Gastroesophageal sphincter (tissue), 4 donors: ENCODE data around the gene PRG2. TPM values are rescaled to one million over a fixed set of nuclear protein-coding genes. Genes with fewer than 3 reads are reported as not detected.
"Not testable (repeated sequence)": the region's sequence is repeated elsewhere in the genome, so short reads cannot be mapped to it uniquely, and the experiment has no call there.

ENCODE experiments used
- ATAC-seq: fragments of 150-250 bp; one replicate; pipeline ENCODE4 v1.9.1; 2016; ENCODE audit warnings: mild to moderate bottlenecking, moderate library complexity
- H3K27ac ChIP-seq, 4 donors: fragments of 200-600 bp; sonication (generic) in 3 of 4; 1 replicate in 3 of 4; 2 replicates in 1 of 4; pipeline ENCODE4 v1.5.1; 2016 to 2019
- H3K27me3 ChIP-seq: fragments of 200-600 bp; sonication (generic); one replicate; pipeline ENCODE4 v1.5.1; 2019
- H3K36me3 ChIP-seq, 2 donors: fragments of 200-600 bp; sonication (generic); one replicate each; pipeline ENCODE4 v1.5.1; 2019; ENCODE audit warnings: control low read depth in 1 of 2
- H3K4me1 ChIP-seq, 3 donors: fragments of 200-600 bp; sonication (generic); 1 replicate in 2 of 3; 2 replicates in 1 of 3; pipeline ENCODE4 v1.5.1; 2016 to 2019; ENCODE audit warnings: control low read depth in 2 of 3
- H3K4me3 ChIP-seq, 2 donors: fragments of 200-600 bp; sonication (generic); one replicate each; pipeline ENCODE4 v1.5.1; 2019; ENCODE audit warnings: mild to moderate bottlenecking in 1 of 2, moderate library complexity in 1 of 2
- H3K9me3 ChIP-seq, 3 donors: fragments of 200-600 bp; sonication (generic); one replicate each; pipeline ENCODE4 v1.5.1; 2017 to 2019; ENCODE audit warnings: control low read depth in 2 of 3
- EP300 ChIP-seq: sonication (generic); formaldehyde crosslinking; IDR thresholded peaks from one replicate; pipeline ENCODE4 v1.6.1; 2017; ENCODE audit warnings: antibody characterized with exemption, mild to moderate bottlenecking
- POLR2A ChIP-seq, 2 donors: fragments of 450-650 bp; IDR thresholded peaks; one replicate each; pipeline ENCODE4 v1.6.1; 2017; ENCODE audit warnings: antibody characterized with exemption in 2 of 2, mild to moderate bottlenecking in 2 of 2, moderate library complexity in 1 of 2
- POLR2AphosphoS5 ChIP-seq: sonication (generic); formaldehyde crosslinking; IDR thresholded peaks from one replicate; pipeline ENCODE4 v1.6.1; 2017; ENCODE audit warnings: antibody characterized with exemption
- WGBS, 2 donors: methylation state at CpG; one replicate each; pipeline ENCODE4 v1.1.5; 2018; ENCODE audit warnings: low coverage in 1 of 2; 5-methylcytosine and 5-hydroxymethylcytosine counted together
- total RNA-seq, 4 donors: library from RNA; depleted of rRNA; stranded (reverse); fragments of >200 nt; gene quantifications; one replicate each; pipeline ENCODE4 v1.1.0, GENCODE V29; 2016
- TF ChIP-seq, protein P1 (sequence below), 4 experiments: fragments of 200-600 bp in 2 of 4; fragments of 450-650 bp in 2 of 4; sonication (generic) in 1 of 4; IDR thresholded peaks; one replicate each; pipeline ENCODE4 v1.5.1; 2017 to 2019; ENCODE audit warnings: antibody characterized with exemption in 4 of 4, mild to moderate bottlenecking in 2 of 4, moderate library complexity in 2 of 4

Gene PRG2
- total RNA-seq, 4 donors from 2014 or later: not detected

DNA sequence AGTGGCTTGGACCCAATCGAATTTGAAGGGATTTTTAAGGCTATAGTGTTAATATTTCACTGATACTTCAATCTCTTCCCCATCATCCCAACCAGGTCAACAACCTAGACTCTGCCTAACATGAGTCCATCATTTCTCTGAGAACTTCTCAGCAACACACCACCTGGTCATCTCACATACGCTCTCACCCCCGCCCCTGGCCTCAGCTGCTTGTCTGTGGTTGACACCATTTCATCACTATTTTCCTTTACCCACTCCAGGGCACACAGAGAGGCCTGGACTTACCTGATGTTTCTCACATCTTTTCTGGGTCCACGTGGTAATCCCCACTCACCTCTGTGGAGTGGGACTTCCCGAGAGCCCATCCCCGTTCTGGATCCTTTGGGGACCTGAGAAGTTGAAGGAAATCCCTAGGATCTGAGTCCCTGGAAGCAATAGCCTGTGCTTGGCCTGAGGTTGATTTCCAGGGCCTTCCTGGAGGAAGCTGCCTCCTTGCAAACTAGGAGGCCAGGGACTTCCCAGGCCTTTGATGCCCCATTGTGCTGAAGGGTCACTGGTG lies 49.1 kb downstream of the PRG2 start:
- WGBS, 2 donors: 76 to 77% methylated on average over 3 to 6 of the region's 6 CpGs
- ATAC-seq: no peak
- Histone ChIP-seq H3K9me3 (no peaks in the 10 kb centered on the region), H3K36me3 (no peaks in the 10 kb centered on the region), H3K27ac (no peak overlapping the region), H3K4me3 (no peak overlapping the region), H3K27me3 (peaks cover 12% of the 10 kb centered on the region), H3K4me1 (peaks cover 0 to 23% (median 2%) of the 10 kb centered on the region in 3 donors)
- TF ChIP-seq POLR2A (IDR thresholded peaks at IDR 0.05): no peak
- TF ChIP-seq EP300: no peak
- TF ChIP-seq POLR2AphosphoS5: no peak

DNA sequence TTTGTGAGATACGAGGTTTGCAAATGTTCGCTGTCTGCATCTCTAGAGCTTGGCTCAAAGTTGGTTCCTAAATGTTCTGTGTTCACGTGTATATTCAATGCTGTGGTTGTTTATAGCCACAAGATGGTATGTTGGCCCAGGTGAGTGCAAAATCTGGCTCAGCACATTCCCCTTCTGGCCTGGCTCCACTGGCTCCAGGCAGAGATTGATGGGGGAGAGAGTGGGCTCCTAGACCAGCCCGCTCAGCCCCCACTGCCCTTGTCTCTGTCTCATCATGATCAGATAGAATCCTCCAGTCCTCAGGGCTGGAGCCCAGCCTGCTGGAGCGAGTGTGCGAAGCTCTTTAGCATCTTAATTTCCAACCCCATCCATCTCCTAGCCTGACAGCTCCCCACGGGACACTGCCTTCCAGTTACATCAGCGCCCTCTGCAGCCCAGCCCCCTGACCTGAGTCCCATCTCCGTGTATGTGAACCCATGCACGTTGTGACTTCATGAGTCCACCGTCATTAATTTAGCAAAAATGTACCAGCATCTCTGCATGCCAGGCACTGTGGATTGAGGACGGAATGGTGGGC lies 50.3 kb downstream of the PRG2 start:
- H3K27me3 ChIP-seq: peaks cover 12% of the 10 kb centered on the region
- WGBS, 2 donors: 18 to 60% methylated on average over 2 to 11 of the region's 12 CpGs
- no peak for ATAC-seq
- H3K9me3 ChIP-seq: no peaks in the 10 kb centered on the region
- H3K4me1 ChIP-seq: peaks cover 0 to 23% (median 4%) of the 10 kb centered on the region in 3 donors
- no peaks in the 10 kb centered on the region for H3K36me3 ChIP-seq
- TF ChIP-seq, protein P1, sequence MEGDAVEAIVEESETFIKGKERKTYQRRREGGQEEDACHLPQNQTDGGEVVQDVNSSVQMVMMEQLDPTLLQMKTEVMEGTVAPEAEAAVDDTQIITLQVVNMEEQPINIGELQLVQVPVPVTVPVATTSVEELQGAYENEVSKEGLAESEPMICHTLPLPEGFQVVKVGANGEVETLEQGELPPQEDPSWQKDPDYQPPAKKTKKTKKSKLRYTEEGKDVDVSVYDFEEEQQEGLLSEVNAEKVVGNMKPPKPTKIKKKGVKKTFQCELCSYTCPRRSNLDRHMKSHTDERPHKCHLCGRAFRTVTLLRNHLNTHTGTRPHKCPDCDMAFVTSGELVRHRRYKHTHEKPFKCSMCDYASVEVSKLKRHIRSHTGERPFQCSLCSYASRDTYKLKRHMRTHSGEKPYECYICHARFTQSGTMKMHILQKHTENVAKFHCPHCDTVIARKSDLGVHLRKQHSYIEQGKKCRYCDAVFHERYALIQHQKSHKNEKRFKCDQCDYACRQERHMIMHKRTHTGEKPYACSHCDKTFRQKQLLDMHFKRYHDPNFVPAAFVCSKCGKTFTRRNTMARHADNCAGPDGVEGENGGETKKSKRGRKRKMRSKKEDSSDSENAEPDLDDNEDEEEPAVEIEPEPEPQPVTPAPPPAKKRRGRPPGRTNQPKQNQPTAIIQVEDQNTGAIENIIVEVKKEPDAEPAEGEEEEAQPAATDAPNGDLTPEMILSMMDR (IDR thresholded peaks at IDR 0.05): peak in 1 of 4 experiments; percentile 44
- no peak for TF ChIP-seq POLR2AphosphoS5
- H3K4me3 ChIP-seq: no peak overlapping the region
- H3K27ac ChIP-seq: no peak overlapping the region

DNA sequence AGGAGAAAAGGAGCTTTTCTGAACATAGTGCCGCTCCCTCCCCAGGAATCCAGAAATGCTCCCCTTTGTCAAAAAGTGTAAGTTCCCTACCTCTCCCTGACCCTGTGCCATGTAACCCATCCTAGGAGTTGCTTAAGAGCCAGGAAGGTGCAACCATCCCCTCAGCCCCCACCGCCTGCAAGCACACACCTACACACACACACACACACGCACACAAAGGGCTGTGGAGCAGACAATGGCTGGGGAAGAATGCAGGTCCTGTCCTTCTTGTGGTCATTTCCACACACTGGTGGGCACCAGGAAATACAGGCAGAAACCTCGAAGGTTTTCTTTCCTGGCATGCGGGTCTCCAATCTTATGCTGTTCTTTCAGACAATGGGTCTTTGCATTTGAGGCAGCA lies 51.1 kb downstream of the PRG2 start:
- 81 to 85% methylated on average over 2 to 3 of the region's 5 CpGs for WGBS, 2 donors
- no peak for TF ChIP-seq EP300
- TF ChIP-seq POLR2A (IDR thresholded peaks at IDR 0.05): no peak
- TF ChIP-seq POLR2AphosphoS5: no peak
- TF ChIP-seq, protein P1 (IDR thresholded peaks at IDR 0.05): no peak
- Histone ChIP-seq H3K4me1 (peaks cover 0 to 31% (median 12%) of the 10 kb centered on the region in 3 donors), H3K4me3 (no peak overlapping the region), H3K9me3 (no peaks in the 10 kb centered on the region), H3K27me3 (peaks cover 12% of the 10 kb centered on the region), H3K36me3 (no peaks in the 10 kb centered on the region), H3K27ac (no peak overlapping the region)
- no peak for ATAC-seq

DNA sequence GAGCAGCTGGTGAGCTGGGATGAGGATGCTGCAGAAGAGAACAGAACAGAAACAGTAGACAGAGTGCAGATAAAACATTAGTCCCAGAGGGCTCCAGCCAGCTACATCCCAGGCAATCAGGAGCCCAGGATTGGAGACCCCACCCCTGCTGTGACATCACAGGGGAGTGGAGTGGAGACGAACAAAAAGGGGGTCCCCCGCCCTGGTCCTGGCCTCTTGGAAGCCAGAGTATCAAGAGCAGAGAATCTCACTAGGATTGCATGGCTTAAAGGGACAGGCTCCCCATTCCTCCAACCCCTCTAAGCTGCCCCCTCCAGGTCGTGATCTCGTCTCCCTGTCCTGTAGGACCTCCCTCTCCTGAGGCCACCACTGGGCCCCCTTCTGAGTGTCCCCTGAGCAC lies 52.3 kb downstream of the PRG2 start, which contains the start of gene P2RX3:
Gene P2RX3 (plus strand): TSS at position 211 of the 400 bp plus-strand sequence. CDS start 199 bp downstream, outside the sequence.
- Histone ChIP-seq H3K9me3 (no peaks in the 10 kb centered on the region), H3K4me1 (peaks cover 0 to 41% (median 14%) of the 10 kb centered on the region in 3 donors), H3K4me3 (no peak within 1 kb of the TSS), H3K27me3 (peaks cover 12% of the 10 kb centered on the region), H3K36me3 (peaks cover 0 to 12% of the 10 kb centered on the region in 2 donors), H3K27ac (no peak within 1 kb of the TSS)
- no peak for ATAC-seq
- no peak for TF ChIP-seq POLR2AphosphoS5
- no peak for TF ChIP-seq POLR2A (IDR thresholded peaks at IDR 0.05)
- no peak for TF ChIP-seq EP300
- TF ChIP-seq, protein P1 (IDR thresholded peaks at IDR 0.05): no peak
- 40 to 55% methylated on average over 2 of the region's 4 CpGs for WGBS, 2 donors

DNA sequence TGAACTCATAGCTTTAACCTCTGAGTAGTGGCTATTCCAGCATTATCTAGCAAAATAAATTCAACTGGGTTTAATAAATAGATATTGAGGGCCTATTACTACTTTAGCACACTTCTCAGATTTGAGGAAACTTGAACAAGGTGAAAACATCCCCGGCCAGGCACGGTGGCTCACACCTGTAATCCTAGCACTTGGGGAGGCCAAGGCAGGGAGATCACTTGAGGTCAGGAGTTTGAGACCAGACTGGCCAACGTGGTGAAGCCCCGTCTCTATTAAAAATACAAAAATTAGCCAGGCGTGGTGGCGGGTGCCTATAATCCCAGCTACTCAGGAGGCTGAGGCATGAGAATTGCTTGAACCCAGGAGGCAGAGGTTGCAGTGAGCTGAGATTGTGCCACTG lies 53.6 kb downstream of the PRG2 start:
- H3K4me1 ChIP-seq: peaks cover 0 to 41% (median 14%) of the 10 kb centered on the region in 3 donors
- not testable (repeated sequence) for H3K9me3 ChIP-seq, ATAC-seq, H3K4me3 ChIP-seq, H3K27me3 ChIP-seq
- H3K36me3 ChIP-seq: peaks cover 0 to 25% of the 10 kb centered on the region in 2 donors
- peak overlapping the region in 1 of 4 donors; percentile 93 for H3K27ac ChIP-seq
- 81% methylated on average over 5 of the region's 6 CpGs; no CpG with 5 or more reads in 1 of the 2 donors for WGBS, 2 donors

Other genes with a start within 250 kb of the PRG2 start
- under 1 TPM in 2 of 4 donors, not detected in 2; 0.12 to 0.13 TPM for gene LRRC55, start 208.7 kb downstream of the PRG2 start, total RNA-seq
- 1 to 10 TPM; 2.2 to 3.7 (median 2.4) TPM for gene APLNR, start 153.4 kb downstream of the PRG2 start, total RNA-seq
- gene TNKS1BP1, start 65.7 kb downstream of the PRG2 start, total RNA-seq: 100 to 1,000 TPM in 2 of 4 donors, 10 to 100 TPM in 2; 95.6 to 130 (median 108) TPM
- 100 to 1,000 TPM in 1 of 4 donors, 10 to 100 TPM in 3; 66.0 to 101 (median 79.8) TPM for gene SSRP1, start 54.8 kb downstream of the PRG2 start, total RNA-seq
- gene P2RX3, start 52.3 kb downstream of the PRG2 start, total RNA-seq: under 1 TPM in 1 of 4 donors, not detected in 3; 0.69 TPM
- not detected for gene PRG3, start 9.5 kb downstream of the PRG2 start, total RNA-seq
- 10 to 100 TPM; 40.9 to 75.9 (median 60.0) TPM for gene SLC43A3, start 36.5 kb upstream of the PRG2 start, total RNA-seq
- gene RTN4RL2, start 69.9 kb upstream of the PRG2 start, total RNA-seq: 1 to 10 TPM in 1 of 4 donors, under 1 TPM in 2, not detected in 1; 0.12 to 2.3 (median 0.27) TPM
- 10 to 100 TPM; 14.8 to 36.6 (median 19.7) TPM for gene SLC43A1, start 125.1 kb upstream of the PRG2 start, total RNA-seq
- gene TIMM10, start 140.1 kb upstream of the PRG2 start, total RNA-seq: 10 to 100 TPM; 23.5 to 29.0 (median 27.9) TPM
- not detected for gene SMTNL1, start 146.9 kb upstream of the PRG2 start, total RNA-seq
- gene UBE2L6, start 177.0 kb upstream of the PRG2 start, total RNA-seq: 10 to 100 TPM; 15.3 to 34.6 (median 28.3) TPM
- gene SERPING1, start 207.0 kb upstream of the PRG2 start, total RNA-seq: 100 to 1,000 TPM; 237 to 689 (median 443) TPM